Calu3 (cell line): ENCODE measurements around the gene KRT82. TPM values are rescaled to one million over a fixed set of nuclear protein-coding genes. Genes with fewer than 3 reads are reported as not detected.

ENCODE experiments used
- BruUV-seq: library from RNA; stranded (reverse); fragments of 400-500 nt; replicated peaks from 2 replicates; lab custom pipeline; 2021; lab: Mats Ljungman, UMichigan
- CTCF ChIA-PET: fragments of 300-600 bp; sonication (Branson Sonifier 250); formaldehyde crosslinking; loops from one replicate; lab custom pipeline; 2022; ENCODE audit warnings: antibody characterized with exemption; lab: Charles Lee
- DNase-seq: peaks from one replicate; pipeline ENCODE4 v3.0.0; 2022
- H3K27ac Mint-ChIP-seq: one replicate; pipeline ENCODE4 v1.8.0; 2022; ENCODE audit warnings: mixed read lengths; ENCODE audit not compliant: unreplicated experiment
- H3K27me3 Mint-ChIP-seq: one replicate; pipeline ENCODE4 v1.8.0; 2022; ENCODE audit warnings: mixed read lengths; ENCODE audit not compliant: unreplicated experiment
- H3K36me3 Mint-ChIP-seq: one replicate; pipeline ENCODE4 v1.8.0; 2022; ENCODE audit warnings: mild to moderate bottlenecking, moderate library complexity, mixed read lengths; ENCODE audit not compliant: insufficient read depth, unreplicated experiment
- H3K4me1 Mint-ChIP-seq: one replicate; pipeline ENCODE4 v1.8.0; 2022; ENCODE audit warnings: mild to moderate bottlenecking, low read depth, mixed read lengths; ENCODE audit not compliant: unreplicated experiment
- H3K4me3 Mint-ChIP-seq: one replicate; pipeline ENCODE4 v1.8.0; 2022; ENCODE audit warnings: mild to moderate bottlenecking, low read depth, moderate library complexity, mixed read lengths; ENCODE audit not compliant: unreplicated experiment
- H3K9me3 Mint-ChIP-seq: one replicate; pipeline ENCODE4 v1.8.0; 2022; ENCODE audit warnings: low read depth, mixed read lengths; ENCODE audit not compliant: unreplicated experiment
- CTCF ChIP-seq: fragments of 200-600 bp; IDR thresholded peaks from one replicate; pipeline ENCODE4 v1.8.0; 2022; ENCODE audit warnings: antibody characterized with exemption; ENCODE audit not compliant: unreplicated experiment
- intact Hi-C: fragments of 100-400 bp; cut with micrococcal nuclease; formaldehyde crosslinking; loops from one replicate; pipeline ENCODE4 v1.10.0; 2022; ENCODE audit not compliant: unreplicated experiment
- total RNA-seq: library from RNA; stranded (reverse); gene quantifications from 2 replicates; pipeline ENCODE4 v1.2.3, GENCODE V29; 2022

Gene KRT82
- total RNA-seq, 1 experiment from 2014 or later, result not detected

GRCh38 chr12:52360106-52360662 is 46.0 kb downstream of the KRT82 start:
- H3K36me3 Mint-ChIP-seq, result no peaks in the 10 kb centered on the region
- CTCF ChIA-PET, result no interaction called here
- no peak overlapping the region for H3K4me3 Mint-ChIP-seq
- no peak for TF ChIP-seq CTCF
- no peaks in the 10 kb centered on the region for H3K9me3 Mint-ChIP-seq
- H3K27me3 Mint-ChIP-seq, result no peaks in the 10 kb centered on the region
- no peaks in the 10 kb centered on the region for H3K4me1 Mint-ChIP-seq
- no peak for DNase-seq
- no peak overlapping the region for H3K27ac Mint-ChIP-seq
- intact Hi-C loops, result no loop called here
- no TSS peak for BruUV-seq

GRCh38 chr12:52359621-52360061 is 46.5 kb downstream of the KRT82 start:
- BruUV-seq, result no TSS peak
- H3K4me1 Mint-ChIP-seq, result no peaks in the 10 kb centered on the region
- TF ChIP-seq CTCF, result no peak
- CTCF ChIA-PET, result no interaction called here
- no peaks in the 10 kb centered on the region for H3K9me3 Mint-ChIP-seq
- intact Hi-C loops, result no loop called here
- H3K36me3 Mint-ChIP-seq, result no peaks in the 10 kb centered on the region
- no peak for DNase-seq
- no peak overlapping the region for H3K4me3 Mint-ChIP-seq
- no peak overlapping the region for H3K27ac Mint-ChIP-seq
- H3K27me3 Mint-ChIP-seq, result no peaks in the 10 kb centered on the region

GRCh38 chr12:52358575-52359350 is 47.4 kb downstream of the KRT82 start:
- Mint-ChIP-seq H3K27ac (no peak overlapping the region), H3K9me3 (no peaks in the 10 kb centered on the region), H3K36me3 (no peaks in the 10 kb centered on the region), H3K4me1 (no peaks in the 10 kb centered on the region), H3K4me3 (no peak overlapping the region), H3K27me3 (no peaks in the 10 kb centered on the region)
- intact Hi-C loops, result no loop called here
- CTCF ChIA-PET, result interaction anchor here (0.8 kb wide), 1 partner anchor 166 kb away, joined by 3 read pairs; no protein-coding TSS in a partner anchor
- no peak for TF ChIP-seq CTCF
- DNase-seq, result no peak
- no TSS peak for BruUV-seq

GRCh38 chr12:52356762-52357580 is 49.2 kb downstream of the KRT82 start:
- Mint-ChIP-seq H3K27me3 (no peaks in the 10 kb centered on the region), H3K27ac (no peak overlapping the region), H3K4me3 (no peak overlapping the region), H3K36me3 (no peaks in the 10 kb centered on the region), H3K9me3 (no peaks in the 10 kb centered on the region), H3K4me1 (no peaks in the 10 kb centered on the region)
- TF ChIP-seq CTCF, result no peak
- CTCF ChIA-PET, result no interaction called here
- intact Hi-C loops, result no loop called here
- no TSS peak for BruUV-seq
- DNase-seq, result no peak
